H1 (cell line): Measurements from ENCODE around the gene PLEKHH2. TPM values are rescaled to one million over a fixed set of nuclear protein-coding genes. Genes with fewer than 3 reads are reported as not detected.

Experiments used
- BACH1 ChIP-seq: IDR thresholded peaks from 2 replicates; pipeline ENCODE4 v1.6.1; 2012; ENCODE audit warnings: low read length, improper control_type of control experiment
- CHD7 ChIP-seq: fragments of 300-600 bp; sonication (generic); IDR thresholded peaks from 2 replicates; pipeline ENCODE4 v1.7.1; 2012; ENCODE audit warnings: low read length, moderate library complexity, mild to moderate bottlenecking, inconsistent platforms; ENCODE audit not compliant: insufficient replicate concordance
- EZH2 ChIP-seq: fragments of 200-600 bp; sonication (generic); IDR thresholded peaks from 2 replicates; pipeline ENCODE4 v1.7.1; 2012; ENCODE audit warnings: low read depth, mild to moderate bottlenecking, moderate library complexity, low read length, inconsistent platforms; ENCODE audit not compliant: severe bottlenecking
- polyA plus RNA-seq, 7 experiments: library from polyadenylated mRNA; depleted of rRNA in 3 of 7; stranded (reverse) in 5 of 7; unstranded in 2 of 7; fragments of >200 nt in 5 of 7; fragments of 200-250 nt in 2 of 7; gene quantifications; 1 replicate in 5 of 7; 2 replicates in 1 of 7; 4 replicates in 1 of 7; pipeline versions ENCODE4 v1.2.1 to v1.2.3, GENCODE V29; 2011 to 2013; ENCODE audit warnings: missing spikeins in 2 of 7, mixed read lengths in 2 of 7
- total RNA-seq: library from RNA; stranded (reverse); fragmentation: NEBNext Ultra II Directional; extraction: Animal tissue kit (Norgen Biotek cat#: 25700); gene quantifications from 2 replicates; pipeline ENCODE4 v1.2.1, GENCODE V29; 2021

PLEKHH2 gene
- total and polyA plus RNA-seq, 2 of the 8 experiments (the other 6 are each of a cell fraction or from before 2014, with no cell fraction given): 2.2 to 5.0 TPM

GRCh38 chr2:43634604-43635306 is 2.3 kb upstream of the PLEKHH2 start (continued):
- TF ChIP-seq CHD7 (no peak), BACH1 (no peak), EZH2 (no peak)
